Measurements from ENCODE around the gene EIF4E1B. TPM values are rescaled to one million over a fixed set of nuclear protein-coding genes. Genes with fewer than 3 reads are reported as not detected.

EIF4E1B gene
- total RNA-seq, 4 donors from 2014 or later: not detected

DNA sequence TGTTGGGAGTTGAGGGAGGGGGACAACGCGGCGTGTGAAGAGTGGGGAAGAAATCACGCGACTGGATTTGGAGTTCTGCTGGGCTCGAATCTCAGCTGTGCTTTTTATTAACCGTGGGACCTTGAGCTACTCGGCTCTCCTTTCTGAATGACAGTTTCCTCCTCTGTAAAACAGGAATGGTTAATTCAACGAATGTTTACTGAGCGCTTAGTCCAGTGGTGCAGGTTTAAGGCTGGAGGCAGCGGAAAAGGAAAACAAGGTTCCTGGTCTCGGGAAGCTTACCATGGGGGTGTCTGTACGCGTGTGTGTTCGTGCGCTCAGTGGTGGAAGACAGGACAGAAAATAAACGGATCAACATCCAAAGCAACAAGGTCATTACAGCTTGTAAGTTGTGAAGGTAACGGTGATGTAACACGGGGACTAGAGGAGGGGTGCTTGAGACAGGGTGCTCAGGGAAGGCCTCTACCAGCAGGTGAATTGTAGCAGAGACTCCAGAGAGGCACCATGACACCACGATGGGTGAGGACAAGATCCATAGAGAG lies 277 bp downstream of the EIF4E1B start:
- no peak overlapping the region for H3K4me3 ChIP-seq (ENCODE audit: low read depth, poor library complexity, severe bottlenecking)
- intact Hi-C loops (cut with DNase I; ENCODE audit: low total_unique reads): no loop called here
- no peak for DNase-seq (ENCODE audit: low spot score in 2 of 2)
- TF ChIP-seq POLR2A (IDR thresholded peaks at IDR 0.05): no peak
- TF ChIP-seq, protein P1, sequence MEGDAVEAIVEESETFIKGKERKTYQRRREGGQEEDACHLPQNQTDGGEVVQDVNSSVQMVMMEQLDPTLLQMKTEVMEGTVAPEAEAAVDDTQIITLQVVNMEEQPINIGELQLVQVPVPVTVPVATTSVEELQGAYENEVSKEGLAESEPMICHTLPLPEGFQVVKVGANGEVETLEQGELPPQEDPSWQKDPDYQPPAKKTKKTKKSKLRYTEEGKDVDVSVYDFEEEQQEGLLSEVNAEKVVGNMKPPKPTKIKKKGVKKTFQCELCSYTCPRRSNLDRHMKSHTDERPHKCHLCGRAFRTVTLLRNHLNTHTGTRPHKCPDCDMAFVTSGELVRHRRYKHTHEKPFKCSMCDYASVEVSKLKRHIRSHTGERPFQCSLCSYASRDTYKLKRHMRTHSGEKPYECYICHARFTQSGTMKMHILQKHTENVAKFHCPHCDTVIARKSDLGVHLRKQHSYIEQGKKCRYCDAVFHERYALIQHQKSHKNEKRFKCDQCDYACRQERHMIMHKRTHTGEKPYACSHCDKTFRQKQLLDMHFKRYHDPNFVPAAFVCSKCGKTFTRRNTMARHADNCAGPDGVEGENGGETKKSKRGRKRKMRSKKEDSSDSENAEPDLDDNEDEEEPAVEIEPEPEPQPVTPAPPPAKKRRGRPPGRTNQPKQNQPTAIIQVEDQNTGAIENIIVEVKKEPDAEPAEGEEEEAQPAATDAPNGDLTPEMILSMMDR (IDR thresholded peaks at IDR 0.05): no peak
- WGBS, 2 donors: 11 to 13% methylated on average over 20 of the region's 20 CpGs

DNA sequence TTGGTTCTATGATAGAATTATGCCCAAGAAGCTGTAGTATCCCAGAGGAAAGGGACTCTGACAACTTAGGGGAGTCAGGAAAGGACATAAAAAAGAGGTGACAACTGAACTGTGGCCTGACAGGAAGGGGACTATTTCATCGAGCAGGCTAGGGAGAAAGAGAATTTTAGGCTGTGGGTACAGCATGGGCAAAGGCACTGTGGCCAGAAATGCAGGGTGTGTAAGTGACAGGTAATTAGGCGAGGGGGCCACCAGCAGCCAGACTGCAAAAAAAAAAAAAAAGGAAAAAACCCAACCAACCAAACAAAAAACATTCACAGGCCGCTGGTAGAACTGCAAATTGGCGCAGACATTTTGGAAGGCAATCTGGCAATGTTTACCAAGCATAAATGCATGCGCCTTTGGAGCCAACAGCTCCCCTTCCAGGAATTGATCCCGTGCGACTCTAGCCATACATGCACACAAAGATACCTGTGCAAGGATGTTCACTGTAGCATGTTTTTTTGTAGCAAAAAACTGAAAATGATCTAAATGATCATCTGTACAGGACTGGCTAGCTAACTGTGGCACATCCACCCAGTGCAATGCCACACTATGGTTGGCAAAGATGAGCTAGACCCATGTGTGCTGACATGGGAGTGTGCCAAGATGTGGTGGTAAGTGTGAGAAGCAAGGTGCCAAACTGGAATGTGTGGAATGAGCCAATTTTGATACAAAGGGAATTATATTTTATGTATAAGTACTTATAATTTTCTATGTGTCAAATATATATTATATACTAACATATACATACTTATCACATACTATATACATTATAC lies 1.1 kb downstream of the EIF4E1B start:
- intact Hi-C loops (cut with DNase I; ENCODE audit: low total_unique reads): no loop called here
- no peak for DNase-seq (ENCODE audit: low spot score in 2 of 2)
- H3K4me3 ChIP-seq (ENCODE audit: low read depth, poor library complexity, severe bottlenecking): no peak overlapping the region
- WGBS, 2 donors: 64 to 66% methylated on average over 7 of the region's 7 CpGs
- TF ChIP-seq POLR2A (IDR thresholded peaks at IDR 0.05): no peak
- TF ChIP-seq, protein P1 (IDR thresholded peaks at IDR 0.05): no peak

DNA sequence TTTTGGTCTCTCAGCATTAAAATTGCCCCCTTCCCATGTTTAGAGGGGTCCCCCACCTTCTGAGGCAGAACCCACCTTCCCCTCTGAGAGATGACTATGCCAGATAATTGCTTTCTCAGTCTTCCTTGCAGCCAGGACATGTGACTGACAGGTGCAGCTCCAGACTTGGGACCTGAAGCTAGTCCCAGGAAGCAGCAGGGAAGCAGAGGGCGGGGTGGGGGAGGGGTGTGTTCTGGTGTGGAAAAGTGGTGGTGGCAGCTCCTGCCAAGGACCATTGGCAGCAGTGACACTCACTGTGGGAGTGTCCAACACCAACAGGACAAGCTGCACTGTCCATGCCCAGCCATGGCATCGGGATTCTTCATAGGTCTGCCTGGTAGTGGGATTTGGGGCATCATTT lies 2.3 kb downstream of the EIF4E1B start:
- no peak for TF ChIP-seq POLR2A (IDR thresholded peaks at IDR 0.05)
- TF ChIP-seq, protein P1 (IDR thresholded peaks at IDR 0.05): no peak
- WGBS, 2 donors: 55 to 85% methylated on average over 2 of the region's 2 CpGs
- no peak for DNase-seq (ENCODE audit: low spot score in 2 of 2)
- no peak overlapping the region for H3K4me3 ChIP-seq (ENCODE audit: low read depth, poor library complexity, severe bottlenecking)
- intact Hi-C loops (cut with DNase I; ENCODE audit: low total_unique reads): no loop called here

DNA sequence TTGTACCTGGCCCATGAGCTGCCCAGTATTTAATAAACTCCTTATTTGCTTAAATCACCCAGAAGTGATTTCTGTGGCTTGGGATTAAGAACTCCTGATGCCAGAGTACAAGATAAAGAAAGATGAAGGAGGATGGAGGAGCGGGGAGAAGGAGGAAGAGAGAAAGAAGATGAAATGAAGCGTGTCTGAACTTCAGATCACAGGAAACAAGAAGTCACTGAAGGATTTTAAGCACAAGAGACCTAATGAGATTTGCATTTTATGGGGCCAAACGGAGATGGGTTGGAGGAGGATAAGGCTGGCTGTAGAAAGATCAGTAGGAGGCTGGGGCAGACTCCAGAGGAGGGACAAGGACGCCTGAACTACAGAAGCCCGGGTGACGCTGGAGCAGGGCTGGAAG lies 3.1 kb downstream of the EIF4E1B start:
- no peak overlapping the region for H3K4me3 ChIP-seq (ENCODE audit: low read depth, poor library complexity, severe bottlenecking)
- 31 to 36% methylated on average over 6 of the region's 6 CpGs for WGBS, 2 donors
- no peak for TF ChIP-seq POLR2A (IDR thresholded peaks at IDR 0.05)
- TF ChIP-seq, protein P1 (IDR thresholded peaks at IDR 0.05): no peak
- intact Hi-C loops (cut with DNase I; ENCODE audit: low total_unique reads): no loop called here
- DNase-seq (ENCODE audit: low spot score in 2 of 2): no peak

DNA sequence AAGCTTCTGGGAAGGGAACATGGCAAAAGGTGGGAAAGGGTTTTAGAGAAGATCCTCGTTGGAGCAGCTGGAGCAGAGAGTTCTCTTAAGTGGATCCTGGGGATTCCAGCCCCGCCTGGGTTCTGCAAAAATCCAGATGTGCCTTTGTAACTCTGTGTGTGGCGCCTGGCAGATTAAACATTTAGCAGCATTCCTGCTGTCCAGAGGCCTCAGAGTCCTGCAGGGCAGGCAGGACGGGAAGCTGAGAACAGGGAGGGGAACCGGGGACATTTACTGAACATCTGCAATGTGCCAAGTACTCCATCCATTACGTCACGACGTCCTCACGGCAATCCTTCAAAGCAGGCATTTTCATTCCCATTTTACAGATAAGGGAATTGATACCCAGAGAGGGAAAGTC lies 6.0 kb downstream of the EIF4E1B start:
- TF ChIP-seq POLR2A (IDR thresholded peaks at IDR 0.05): no peak
- TF ChIP-seq, protein P1 (IDR thresholded peaks at IDR 0.05): no peak
- 47 to 54% methylated on average over 9 of the region's 9 CpGs for WGBS, 2 donors
- DNase-seq (ENCODE audit: low spot score in 2 of 2): no peak
- H3K4me3 ChIP-seq (ENCODE audit: low read depth, poor library complexity, severe bottlenecking): no peak overlapping the region
- intact Hi-C loops (cut with DNase I; ENCODE audit: low total_unique reads): no loop called here

All from lower leg skin (tissue), 4 donors.